Measurements from ENCODE around the gene SNRNP48. TPM values are rescaled to one million over a fixed set of nuclear protein-coding genes. Genes with fewer than 3 reads are reported as not detected.

The SNRNP48 gene
- polyA plus RNA-seq, 2 donors: 3.2 to 3.5 TPM

Other genes starting within 250 kb of the SNRNP48 start
- gene CAGE1, start 200.5 kb upstream of the SNRNP48 start, polyA plus RNA-seq: under 1 TPM; 0.02 TPM
- gene RIOK1, start 200.4 kb upstream of the SNRNP48 start, polyA plus RNA-seq: 10 to 100 TPM; 10.2 to 13.5 TPM
- 100 to 1,000 TPM; 182 to 349 TPM for gene DSP, start 48.5 kb upstream of the SNRNP48 start, polyA plus RNA-seq
- gene BMP6, start 135.9 kb downstream of the SNRNP48 start, polyA plus RNA-seq: under 1 TPM; 0.26 to 0.55 TPM